NB4 (cell line): Measurements from ENCODE around the gene LRMDA.

Experiments used
- DNase-seq: peaks from one replicate; pipeline ENCODE4 v3.0.0; 2010; ENCODE audit warnings: low read depth
- H3K4me3 ChIP-seq: one replicate; pipeline ENCODE4 v1.5.1; 2011; ENCODE audit warnings: mild to moderate bottlenecking, low read depth, low read length, moderate library complexity
- MYC ChIP-seq: IDR thresholded peaks from 2 replicates; pipeline ENCODE4 v1.6.1; 2011; ENCODE audit warnings: low read depth, low read length
- POLR2A ChIP-seq: IDR thresholded peaks from 2 replicates; pipeline ENCODE4 v1.6.1; 2011; ENCODE audit warnings: mild to moderate bottlenecking; ENCODE audit not compliant: insufficient read length; ENCODE audit errors: extremely low read depth
- TF ChIP-seq, protein P1 (sequence below): IDR thresholded peaks from 2 replicates; pipeline ENCODE4 v1.6.1; 2011; ENCODE audit warnings: low read depth, low read length
- TF ChIP-seq, protein P2 (sequence below): IDR thresholded peaks from one replicate; pipeline ENCODE4 v1.5.1; 2012; ENCODE audit warnings: low read depth, low read length

LRMDA gene

GRCh38 chr10:75649466-75649865 is 218.0 kb downstream of the LRMDA start:
- no peak for DNase-seq
- H3K4me3 ChIP-seq, result no peak overlapping the region
- TF ChIP-seq, protein P1, sequence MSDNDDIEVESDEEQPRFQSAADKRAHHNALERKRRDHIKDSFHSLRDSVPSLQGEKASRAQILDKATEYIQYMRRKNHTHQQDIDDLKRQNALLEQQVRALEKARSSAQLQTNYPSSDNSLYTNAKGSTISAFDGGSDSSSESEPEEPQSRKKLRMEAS, result no peak
- no peak for TF ChIP-seq POLR2A
- TF ChIP-seq MYC, result no peak

DNA sequence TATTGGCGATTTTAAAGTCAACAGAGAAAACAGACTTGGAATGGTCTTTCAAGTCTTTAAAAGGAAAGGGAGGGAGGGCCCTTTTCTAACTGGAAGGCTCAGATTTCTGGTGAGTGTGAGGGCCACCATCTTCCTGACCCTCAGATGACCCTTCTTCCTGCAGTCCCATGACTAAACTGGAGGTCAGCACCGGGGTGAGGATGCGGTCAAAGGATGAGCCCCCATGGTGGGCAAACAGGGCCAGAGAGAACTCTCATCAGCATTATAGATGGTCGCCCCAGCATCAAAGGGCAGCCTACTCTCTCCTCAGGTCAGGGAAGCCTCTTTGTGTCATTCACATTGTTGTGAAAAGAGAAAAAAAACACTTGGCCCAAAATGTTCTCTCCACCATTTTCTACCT is 219.2 kb downstream of the LRMDA start:
- H3K4me3 ChIP-seq, result no peak overlapping the region
- DNase-seq, result no peak
- TF ChIP-seq, protein P1, result no peak
- no peak for TF ChIP-seq MYC
- TF ChIP-seq, protein P2, sequence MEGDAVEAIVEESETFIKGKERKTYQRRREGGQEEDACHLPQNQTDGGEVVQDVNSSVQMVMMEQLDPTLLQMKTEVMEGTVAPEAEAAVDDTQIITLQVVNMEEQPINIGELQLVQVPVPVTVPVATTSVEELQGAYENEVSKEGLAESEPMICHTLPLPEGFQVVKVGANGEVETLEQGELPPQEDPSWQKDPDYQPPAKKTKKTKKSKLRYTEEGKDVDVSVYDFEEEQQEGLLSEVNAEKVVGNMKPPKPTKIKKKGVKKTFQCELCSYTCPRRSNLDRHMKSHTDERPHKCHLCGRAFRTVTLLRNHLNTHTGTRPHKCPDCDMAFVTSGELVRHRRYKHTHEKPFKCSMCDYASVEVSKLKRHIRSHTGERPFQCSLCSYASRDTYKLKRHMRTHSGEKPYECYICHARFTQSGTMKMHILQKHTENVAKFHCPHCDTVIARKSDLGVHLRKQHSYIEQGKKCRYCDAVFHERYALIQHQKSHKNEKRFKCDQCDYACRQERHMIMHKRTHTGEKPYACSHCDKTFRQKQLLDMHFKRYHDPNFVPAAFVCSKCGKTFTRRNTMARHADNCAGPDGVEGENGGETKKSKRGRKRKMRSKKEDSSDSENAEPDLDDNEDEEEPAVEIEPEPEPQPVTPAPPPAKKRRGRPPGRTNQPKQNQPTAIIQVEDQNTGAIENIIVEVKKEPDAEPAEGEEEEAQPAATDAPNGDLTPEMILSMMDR, result no peak
- no peak for TF ChIP-seq POLR2A

DNA sequence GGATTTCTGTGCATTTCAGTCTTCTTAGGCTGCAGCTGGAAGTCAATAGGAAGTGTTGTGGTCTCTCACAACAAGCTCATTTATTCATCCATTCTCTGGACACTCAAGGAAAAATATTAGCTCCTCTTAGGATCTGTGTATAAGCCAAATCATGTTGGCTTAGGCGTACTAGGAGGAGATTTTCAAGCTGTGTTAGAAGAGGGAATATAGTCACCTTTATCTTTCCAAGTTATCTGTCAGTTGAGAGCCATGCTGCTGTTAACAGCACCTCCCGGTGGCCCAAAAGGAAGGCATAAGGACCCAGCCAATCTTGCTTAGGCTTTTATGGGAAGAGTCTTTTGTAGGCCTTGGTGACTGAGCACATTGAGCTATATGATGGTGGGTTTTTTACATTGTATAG is 220.0 kb downstream of the LRMDA start:
- TF ChIP-seq, protein P2, result peak; percentile 64
- no peak for TF ChIP-seq MYC
- H3K4me3 ChIP-seq, result no peak overlapping the region
- DNase-seq, result peak; percentile 62

- DNase-seq, result no peak
- TF ChIP-seq POLR2A (no peak), MYC (no peak)
- TF ChIP-seq, protein P2, result no peak
- TF ChIP-seq, protein P1, result no peak
- no peak overlapping the region for H3K4me3 ChIP-seq
Observed at GRCh38 chr10:75652146-75652740, 220.8 kb downstream of the LRMDA start.

- TF ChIP-seq, protein P2, result no peak
- TF ChIP-seq, protein P1, result no peak
- TF ChIP-seq POLR2A (no peak), MYC (no peak)
- no peak for DNase-seq
- no peak overlapping the region for H3K4me3 ChIP-seq
Observed at GRCh38 chr10:75653761-75654160, 222.3 kb downstream of the LRMDA start.

GRCh38 chr10:75654171-75654771 is 222.8 kb downstream of the LRMDA start:
- H3K4me3 ChIP-seq, result no peak overlapping the region
- TF ChIP-seq, protein P1, result no peak
- no peak for TF ChIP-seq MYC
- TF ChIP-seq, protein P2, result no peak
- no peak for DNase-seq
